ENCODE results near the gene CHRNB4.

Gene CHRNB4

DNA sequence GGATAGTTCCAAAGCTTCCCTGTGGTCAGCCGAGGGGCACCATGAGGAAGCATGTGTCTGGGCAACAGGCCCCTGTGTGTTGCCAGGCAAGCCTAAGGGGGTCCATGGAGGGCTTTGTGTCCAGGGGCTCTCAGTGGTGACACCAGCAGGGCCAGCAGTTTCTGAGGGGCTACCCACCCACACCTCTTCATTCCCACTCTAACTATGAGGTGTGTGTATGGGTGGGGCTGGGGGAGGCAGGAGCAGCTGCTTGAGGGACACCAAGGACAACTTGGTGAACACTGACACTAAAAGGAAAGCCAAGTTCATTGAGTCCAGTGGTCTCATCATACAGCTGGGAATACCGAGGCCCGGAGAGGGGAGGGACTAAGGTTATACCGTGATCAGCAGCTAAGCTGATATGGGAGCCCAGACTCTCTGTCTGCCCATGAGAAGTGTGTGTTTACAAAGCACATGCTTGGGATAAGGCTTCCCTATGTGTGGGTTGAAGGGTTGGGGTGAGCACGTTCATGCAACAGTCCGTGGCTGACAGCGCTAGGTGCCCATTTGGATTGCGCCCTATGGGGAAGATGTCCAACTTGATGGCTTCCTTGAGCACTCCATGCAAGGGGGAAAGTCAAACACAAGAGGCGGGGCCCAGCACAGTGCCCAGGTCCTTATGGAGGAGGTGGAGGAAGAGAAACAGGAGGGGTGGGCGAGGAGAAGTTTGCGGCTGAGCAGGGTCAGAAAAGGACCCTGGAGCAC lies 34.8 kb upstream of the CHRNB4 start:
- H3K36me3 ChIP-seq (ENCODE audit: insufficient read depth, low read length), result no peaks in the 10 kb centered on the region
- peaks cover 14% of the 10 kb centered on the region for H3K4me1 ChIP-seq (ENCODE audit: insufficient read depth, low read length)
- H3K9me3 ChIP-seq (ENCODE audit: control insufficient read depth, insufficient read depth, low read length), result no peaks in the 10 kb centered on the region
- H3K9ac ChIP-seq (ENCODE audit: low read depth, low read length), result no peak overlapping the region

DNA sequence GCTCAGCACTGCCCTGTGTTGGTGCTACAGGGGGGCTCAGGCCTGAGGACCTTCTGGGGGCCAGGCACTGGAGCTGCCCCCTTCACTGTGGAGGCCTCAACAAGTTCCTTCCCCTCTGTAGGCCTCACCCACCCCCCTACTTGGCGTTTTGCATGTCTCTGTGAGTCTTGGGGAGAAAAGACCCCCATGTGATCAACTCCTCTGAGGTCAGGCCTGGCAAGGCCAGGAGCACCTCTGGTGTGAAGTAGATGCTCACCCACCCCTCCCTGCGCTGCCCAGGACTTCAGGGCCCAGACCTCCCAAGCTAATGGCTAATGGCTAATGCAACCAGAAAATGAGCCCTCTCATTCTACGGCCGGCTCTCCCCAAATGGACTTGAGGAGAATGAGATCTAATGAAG lies 34.2 kb upstream of the CHRNB4 start:
- Histone ChIP-seq H3K9me3 (ENCODE audit: control insufficient read depth, insufficient read depth, low read length) (no peaks in the 10 kb centered on the region), H3K4me1 (ENCODE audit: insufficient read depth, low read length) (peaks cover 14% of the 10 kb centered on the region), H3K36me3 (ENCODE audit: insufficient read depth, low read length) (no peaks in the 10 kb centered on the region), H3K9ac (ENCODE audit: low read depth, low read length) (no peak overlapping the region)

- Histone ChIP-seq H3K36me3 (ENCODE audit: insufficient read depth, low read length) (no peaks in the 10 kb centered on the region), H3K9ac (ENCODE audit: low read depth, low read length) (no peak overlapping the region), H3K4me1 (ENCODE audit: insufficient read depth, low read length) (peaks cover 16% of the 10 kb centered on the region)
Observed at GRCh38 chr15:78673917-78674444, 33.0 kb upstream of the CHRNB4 start.

DNA sequence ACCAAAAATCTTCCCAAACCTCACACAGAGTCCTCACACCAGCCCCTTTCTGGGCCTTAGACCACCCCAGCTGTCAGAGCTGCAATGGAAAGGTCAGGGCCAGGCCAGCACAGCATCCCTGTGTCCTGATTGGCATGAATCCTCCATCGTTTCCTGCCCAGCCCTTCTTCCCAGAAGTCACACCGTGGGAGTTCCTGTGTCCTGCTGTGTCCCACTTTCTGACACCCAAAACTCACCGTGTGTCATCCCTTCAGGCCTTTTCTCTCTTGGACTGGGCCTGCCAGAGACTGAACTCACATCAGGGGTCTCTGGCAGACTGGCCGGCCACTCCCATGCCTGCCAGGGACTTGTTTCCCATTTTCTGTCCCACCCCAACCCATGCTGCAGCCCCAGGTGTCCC lies 32.5 kb upstream of the CHRNB4 start:
- Histone ChIP-seq H3K9me3 (ENCODE audit: control insufficient read depth, insufficient read depth, low read length) (no peaks in the 10 kb centered on the region), H3K9ac (ENCODE audit: low read depth, low read length) (no peak overlapping the region), H3K4me1 (ENCODE audit: insufficient read depth, low read length) (peaks cover 18% of the 10 kb centered on the region), H3K36me3 (ENCODE audit: insufficient read depth, low read length) (no peaks in the 10 kb centered on the region)

More at GRCh38 chr15:78673917-78674444, 33.0 kb upstream of the CHRNB4 start:
- H3K9me3 ChIP-seq (ENCODE audit: control insufficient read depth, insufficient read depth, low read length), result no peaks in the 10 kb centered on the region

GRCh38 chr15:78672285-78673014 lies 31.4 kb upstream of the CHRNB4 start:
- Histone ChIP-seq H3K36me3 (ENCODE audit: insufficient read depth, low read length) (no peaks in the 10 kb centered on the region), H3K9me3 (ENCODE audit: control insufficient read depth, insufficient read depth, low read length) (no peaks in the 10 kb centered on the region), H3K4me1 (ENCODE audit: insufficient read depth, low read length) (peaks cover 18% of the 10 kb centered on the region), H3K9ac (ENCODE audit: low read depth, low read length) (no peak overlapping the region)

DNA sequence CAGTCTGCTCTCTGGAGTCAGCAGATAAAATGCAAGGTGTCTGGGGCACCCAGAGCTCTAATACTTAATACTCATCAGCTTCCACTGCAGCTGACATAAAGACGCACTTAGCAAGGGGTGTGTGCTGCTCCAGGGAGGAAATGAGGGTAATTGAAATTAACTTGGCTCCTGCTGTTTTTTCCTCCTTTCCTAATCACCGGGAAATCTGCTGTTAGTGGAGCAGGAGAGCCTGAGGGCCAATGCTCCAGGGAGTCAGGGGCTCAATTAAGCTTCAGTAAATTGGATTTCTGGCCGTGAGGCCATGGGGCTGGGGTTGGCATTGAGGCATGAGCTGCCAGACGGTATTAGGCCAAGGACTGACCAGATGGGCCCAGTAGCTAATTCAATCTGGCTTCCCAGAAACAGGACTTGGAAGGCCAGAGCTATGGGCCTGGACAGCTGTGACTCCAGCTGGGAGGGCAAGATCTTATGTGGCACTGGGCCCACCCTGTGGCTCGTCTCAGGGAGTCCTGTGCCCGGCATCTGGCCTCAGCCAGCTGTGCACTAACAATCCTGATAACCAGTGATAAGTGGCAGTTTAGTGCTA lies 30.7 kb upstream of the CHRNB4 start:
- no peaks in the 10 kb centered on the region for H3K9me3 ChIP-seq (ENCODE audit: control insufficient read depth, insufficient read depth, low read length)
- no peak overlapping the region for H3K9ac ChIP-seq (ENCODE audit: low read depth, low read length)
- no peaks in the 10 kb centered on the region for H3K36me3 ChIP-seq (ENCODE audit: insufficient read depth, low read length)
- H3K4me1 ChIP-seq (ENCODE audit: insufficient read depth, low read length), result peaks cover 18% of the 10 kb centered on the region

GRCh38 chr15:78668987-78669386 lies 28.0 kb upstream of the CHRNB4 start:
- no peaks in the 10 kb centered on the region for H3K36me3 ChIP-seq (ENCODE audit: insufficient read depth, low read length)
- peaks cover 18% of the 10 kb centered on the region for H3K4me1 ChIP-seq (ENCODE audit: insufficient read depth, low read length)
- H3K9me3 ChIP-seq (ENCODE audit: control insufficient read depth, insufficient read depth, low read length), result no peaks in the 10 kb centered on the region
- H3K9ac ChIP-seq (ENCODE audit: low read depth, low read length), result no peak overlapping the region

DNA sequence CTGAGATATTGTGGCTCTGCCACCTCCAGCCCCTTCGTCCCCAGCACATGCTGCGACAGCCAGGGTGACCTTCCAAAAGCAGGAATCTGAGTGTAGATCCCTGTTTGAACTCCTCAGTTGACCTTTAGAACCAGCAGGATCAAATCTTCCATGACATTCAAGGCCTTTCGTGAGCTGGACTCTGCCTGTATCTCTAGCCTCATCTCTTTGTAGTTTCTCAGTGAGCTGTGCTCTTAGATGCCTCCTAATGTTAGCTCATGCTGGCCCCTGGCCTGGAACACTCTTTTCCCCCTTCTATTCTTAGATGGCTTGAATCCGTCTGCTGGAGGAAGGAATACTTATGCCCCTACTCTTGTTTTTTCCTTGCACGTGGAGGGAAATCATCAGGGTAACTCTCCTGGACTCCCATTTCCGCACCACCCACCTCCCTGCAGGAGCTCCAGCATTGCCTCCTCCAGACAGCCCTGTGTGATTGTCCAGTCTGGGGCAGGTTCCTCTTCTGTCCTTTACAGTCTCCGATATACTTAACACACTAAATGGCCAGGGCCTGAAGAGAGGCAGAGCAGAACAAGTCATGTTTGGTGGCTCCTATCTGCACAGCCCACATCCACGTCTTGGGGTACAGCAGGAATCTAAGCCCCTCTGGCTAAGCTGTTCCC lies 26.7 kb upstream of the CHRNB4 start:
- H3K9ac ChIP-seq (ENCODE audit: low read depth, low read length), result no peak overlapping the region
- H3K9me3 ChIP-seq (ENCODE audit: control insufficient read depth, insufficient read depth, low read length), result no peaks in the 10 kb centered on the region
- no peaks in the 10 kb centered on the region for H3K36me3 ChIP-seq (ENCODE audit: insufficient read depth, low read length)
- peaks cover 17% of the 10 kb centered on the region for H3K4me1 ChIP-seq (ENCODE audit: insufficient read depth, low read length)

DNA sequence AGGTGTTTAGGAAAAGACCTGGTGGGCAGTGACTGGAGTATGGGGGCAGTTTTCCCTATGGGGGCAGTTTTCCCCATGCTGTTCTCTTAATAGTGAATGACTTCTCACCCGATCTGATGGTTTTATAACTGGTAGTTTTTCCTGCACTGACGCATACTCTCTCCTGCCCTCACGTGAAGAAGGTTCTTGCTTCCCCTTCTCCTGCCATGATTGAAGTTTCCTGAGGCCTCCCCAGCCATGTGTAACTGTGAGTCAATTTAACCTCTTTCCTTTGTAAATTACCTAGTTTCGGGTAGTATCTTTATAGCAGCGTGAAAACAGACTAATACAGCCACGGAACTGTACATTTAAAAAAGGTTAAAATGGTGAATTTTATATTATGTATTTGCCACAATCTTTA lies 25.0 kb upstream of the CHRNB4 start:
- Histone ChIP-seq H3K9me3 (ENCODE audit: control insufficient read depth, insufficient read depth, low read length) (no peaks in the 10 kb centered on the region), H3K36me3 (ENCODE audit: insufficient read depth, low read length) (no peaks in the 10 kb centered on the region), H3K9ac (ENCODE audit: low read depth, low read length) (no peak overlapping the region), H3K4me1 (ENCODE audit: insufficient read depth, low read length) (peaks cover 4% of the 10 kb centered on the region)

DNA sequence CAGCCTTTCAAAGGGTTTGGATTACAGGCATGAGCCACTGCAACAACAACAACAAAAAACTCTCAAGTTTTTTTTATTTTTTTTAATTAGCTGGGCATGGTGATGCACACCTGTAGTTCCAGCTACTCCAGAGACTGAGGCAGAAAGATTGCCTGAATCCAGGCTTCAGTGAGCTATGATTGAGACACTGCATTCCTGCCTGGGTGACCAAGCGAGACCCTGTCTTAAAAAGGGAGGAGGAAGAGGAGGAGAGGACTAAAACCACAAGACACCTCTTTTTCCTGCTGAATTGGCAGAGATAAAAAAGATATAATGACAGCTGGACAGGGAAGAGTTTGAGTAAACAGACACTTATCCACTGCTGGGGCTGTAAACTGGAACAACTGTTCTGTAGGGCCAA lies 22.7 kb upstream of the CHRNB4 start:
- no peaks in the 10 kb centered on the region for H3K36me3 ChIP-seq (ENCODE audit: insufficient read depth, low read length)
- no peaks in the 10 kb centered on the region for H3K4me1 ChIP-seq (ENCODE audit: insufficient read depth, low read length)
- no peaks in the 10 kb centered on the region for H3K9me3 ChIP-seq (ENCODE audit: control insufficient read depth, insufficient read depth, low read length)
- no peak overlapping the region for H3K9ac ChIP-seq (ENCODE audit: low read depth, low read length)

DNA sequence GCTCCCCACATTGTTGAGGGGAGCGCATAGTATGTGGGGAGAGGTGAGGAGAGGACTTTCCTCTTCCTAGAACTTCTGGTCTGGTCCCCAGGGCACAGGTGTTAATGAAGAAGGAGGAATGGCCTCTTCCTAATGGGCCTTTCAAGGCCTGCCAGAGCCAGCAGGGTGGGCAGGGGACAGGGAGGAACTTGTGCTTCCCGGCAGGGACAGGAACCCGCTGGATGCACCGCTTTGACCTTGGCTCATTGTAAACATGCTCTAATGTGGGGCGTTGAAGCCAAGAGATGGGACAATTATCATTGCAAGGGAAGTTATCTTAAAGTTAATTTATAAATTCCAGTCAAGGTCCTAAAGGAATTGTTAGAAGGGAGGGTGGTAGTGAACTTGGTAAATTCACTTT lies 21.0 kb upstream of the CHRNB4 start:
- Histone ChIP-seq H3K9ac (ENCODE audit: low read depth, low read length) (no peak overlapping the region), H3K36me3 (ENCODE audit: insufficient read depth, low read length) (no peaks in the 10 kb centered on the region), H3K9me3 (ENCODE audit: control insufficient read depth, insufficient read depth, low read length) (no peaks in the 10 kb centered on the region), H3K4me1 (ENCODE audit: insufficient read depth, low read length) (no peaks in the 10 kb centered on the region)

DNA sequence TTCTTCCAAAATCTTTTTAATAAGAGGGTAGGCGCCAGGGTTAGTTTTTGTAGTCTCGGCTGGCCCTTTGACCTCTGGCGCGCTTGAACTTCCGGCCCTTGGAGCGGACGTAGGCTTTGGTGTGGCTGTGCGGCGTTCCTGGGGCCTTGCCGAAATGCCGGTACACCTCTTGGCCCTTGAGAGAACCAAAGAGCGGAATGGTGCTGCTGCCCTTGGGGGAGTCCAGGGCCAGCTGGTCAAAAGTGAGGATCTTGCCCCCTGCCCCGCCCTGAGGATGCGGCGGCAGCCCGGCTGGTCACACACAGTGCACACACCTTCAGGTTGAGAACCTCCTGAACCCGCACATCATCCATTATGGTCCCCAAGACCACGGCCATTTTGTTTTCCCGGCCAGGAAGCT lies 20.0 kb upstream of the CHRNB4 start:
- no peaks in the 10 kb centered on the region for H3K36me3 ChIP-seq (ENCODE audit: insufficient read depth, low read length)
- no peaks in the 10 kb centered on the region for H3K4me1 ChIP-seq (ENCODE audit: insufficient read depth, low read length)
- H3K9me3 ChIP-seq (ENCODE audit: control insufficient read depth, insufficient read depth, low read length), result no peaks in the 10 kb centered on the region
- no peak overlapping the region for H3K9ac ChIP-seq (ENCODE audit: low read depth, low read length)

DNA sequence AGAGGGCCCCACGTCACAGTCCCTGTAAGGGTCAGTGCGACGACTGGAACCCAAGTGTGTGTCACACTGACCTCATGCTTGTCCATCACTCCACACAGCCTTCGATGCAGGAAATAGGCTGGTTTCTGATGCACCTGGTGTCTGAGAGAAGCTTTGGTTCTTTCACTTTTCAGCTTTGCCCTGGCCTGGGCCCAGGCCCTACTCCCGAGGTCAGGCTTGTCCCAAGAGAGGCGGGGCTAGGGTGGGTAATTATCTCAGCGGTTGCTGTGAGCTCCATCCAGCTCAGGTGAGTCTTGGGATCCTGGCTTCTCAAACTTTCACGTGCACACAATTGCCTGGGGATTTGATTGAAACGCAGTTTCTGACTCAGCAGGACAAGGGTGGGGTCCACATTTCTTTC lies 19.6 kb upstream of the CHRNB4 start:
- Histone ChIP-seq H3K4me1 (ENCODE audit: insufficient read depth, low read length) (no peaks in the 10 kb centered on the region), H3K9me3 (ENCODE audit: control insufficient read depth, insufficient read depth, low read length) (no peaks in the 10 kb centered on the region), H3K9ac (ENCODE audit: low read depth, low read length) (no peak overlapping the region), H3K36me3 (ENCODE audit: insufficient read depth, low read length) (no peaks in the 10 kb centered on the region)

DNA sequence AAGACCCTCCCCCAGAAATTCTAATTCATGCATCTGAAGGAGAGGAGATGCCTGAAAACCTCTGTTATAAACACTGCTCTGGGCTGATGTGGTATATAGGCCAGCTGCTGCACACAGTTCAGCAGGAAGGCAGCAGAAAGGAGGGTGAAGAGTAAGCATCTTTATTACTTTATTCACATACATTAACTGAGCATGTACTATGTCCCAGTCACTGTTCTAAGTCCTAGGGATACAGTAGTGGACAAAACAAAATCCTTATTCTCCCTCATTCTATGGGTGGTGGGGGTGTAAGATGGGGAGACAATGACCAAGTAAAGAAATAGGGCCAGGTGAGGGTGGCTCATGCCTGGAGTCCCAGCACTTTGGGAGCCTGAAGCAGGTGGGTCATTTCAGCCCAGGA lies 17.8 kb upstream of the CHRNB4 start:
- Histone ChIP-seq H3K36me3 (ENCODE audit: insufficient read depth, low read length) (no peaks in the 10 kb centered on the region), H3K4me1 (ENCODE audit: insufficient read depth, low read length) (no peaks in the 10 kb centered on the region), H3K9ac (ENCODE audit: low read depth, low read length) (no peak overlapping the region), H3K9me3 (ENCODE audit: control insufficient read depth, insufficient read depth, low read length) (no peaks in the 10 kb centered on the region)
